Stimulated activated CD8-positive, alpha-beta memory T cell treated with anti-CD3 and anti-CD28 coated beads, Interleukin-7, amount 100 ng/mL, for 4 hours (primary cell): ENCODE results near the gene TFCP2L1.

ENCODE experiments used
- DNase-seq, 2 donors: peaks; one replicate each; pipeline ENCODE4 v3.0.0-alpha.2; 2020; ENCODE audit warnings: low read depth in 2 of 2

TFCP2L1 gene

GRCh38 chr2:121219866-121220265 lies 65.1 kb downstream of the TFCP2L1 start:
- DNase-seq = no peak

- DNase-seq = no peak
These were observed 66.5 kb downstream of the TFCP2L1 start for GRCh38 chr2:121218386-121218938.

GRCh38 chr2:121217627-121218026 lies 67.4 kb downstream of the TFCP2L1 start:
- DNase-seq = no peak

- DNase-seq = no peak
These were observed 70.7 kb downstream of the TFCP2L1 start for GRCh38 chr2:121214296-121214695.

- no peak for DNase-seq
These were observed 71.6 kb downstream of the TFCP2L1 start for GRCh38 chr2:121213386-121213785.

- no peak for DNase-seq
These were observed 72.2 kb downstream of the TFCP2L1 start for GRCh38 chr2:121212661-121213325.

GRCh38 chr2:121211689-121212151 lies 73.3 kb downstream of the TFCP2L1 start:
- DNase-seq = no peak

GRCh38 chr2:121211251-121211650 lies 73.8 kb downstream of the TFCP2L1 start:
- no peak for DNase-seq

GRCh38 chr2:121210691-121211090 lies 74.3 kb downstream of the TFCP2L1 start:
- DNase-seq = no peak

GRCh38 chr2:121209014-121209610 lies 75.9 kb downstream of the TFCP2L1 start:
- DNase-seq = no peak

- no peak for DNase-seq
These were observed 77.5 kb downstream of the TFCP2L1 start for GRCh38 chr2:121207494-121207893.

GRCh38 chr2:121205321-121205942 lies 79.6 kb downstream of the TFCP2L1 start:
- DNase-seq = no peak

GRCh38 chr2:121203591-121204249 lies 81.3 kb downstream of the TFCP2L1 start:
- DNase-seq = no peak

- DNase-seq = no peak
These were observed 82.3 kb downstream of the TFCP2L1 start for GRCh38 chr2:121202541-121203310.

GRCh38 chr2:121201796-121202195 lies 83.2 kb downstream of the TFCP2L1 start:
- no peak for DNase-seq

- no peak for DNase-seq
These were observed 84.3 kb downstream of the TFCP2L1 start for GRCh38 chr2:121200419-121201315.

GRCh38 chr2:121200011-121200347 lies 85.0 kb downstream of the TFCP2L1 start:
- no peak for DNase-seq

GRCh38 chr2:121199281-121200010 lies 85.6 kb downstream of the TFCP2L1 start:
- DNase-seq = no peak

GRCh38 chr2:121197369-121198091 lies 87.5 kb downstream of the TFCP2L1 start:
- DNase-seq = no peak
